Measurements from ENCODE around the gene PPP3CB.

GRCh38 chr10:73444457-73444856, 51.4 kb downstream of the PPP3CB start:
- TF ChIP-seq POLR2A (IDR thresholded peaks at IDR 0.05; ENCODE audit: low read length) (no peak), GATA1 (IDR thresholded peaks at IDR 0.05; ENCODE audit: low read depth, low read length) (no peak)
